Measurements from ENCODE around the gene SUFU.

The SUFU gene

GRCh38 chr10:102593804-102594079 is 90.0 kb downstream of the SUFU start:
- no peak for TF ChIP-seq CTCF (IDR thresholded peaks at IDR 0.05; ENCODE audit: insufficient read depth, low read length, poor library complexity, severe bottlenecking)
- H3K4me3 ChIP-seq (replicated peaks; ENCODE audit: low read depth, low read length) = no peak overlapping the region
- no peak for DNase-seq (ENCODE audit: extremely low read depth, insufficient read length)

GRCh38 chr10:102595293-102595692 is 91.5 kb downstream of the SUFU start:
- Histone ChIP-seq H3K4me3 (replicated peaks; ENCODE audit: low read depth, low read length) (no peak overlapping the region), H3K27me3 (replicated peaks; ENCODE audit: control insufficient read depth, insufficient read depth, low read length) (no peaks in the 10 kb centered on the region), H3K36me3 (ENCODE audit: control insufficient read depth, insufficient read depth, low read length) (no peaks in the 10 kb centered on the region; the same call in none of the 2 replicates)
- no peak for DNase-seq (ENCODE audit: extremely low read depth, insufficient read length)
- no peak for TF ChIP-seq CTCF (IDR thresholded peaks at IDR 0.05; ENCODE audit: insufficient read depth, low read length, poor library complexity, severe bottlenecking)

More at GRCh38 chr10:102593804-102594079, 90.0 kb downstream of the SUFU start:
- Histone ChIP-seq H3K36me3 (ENCODE audit: control insufficient read depth, insufficient read depth, low read length) (no peaks in the 10 kb centered on the region; the same call in none of the 2 replicates), H3K27me3 (replicated peaks; ENCODE audit: control insufficient read depth, insufficient read depth, low read length) (no peaks in the 10 kb centered on the region)

GRCh38 chr10:102595897-102596296 is 92.1 kb downstream of the SUFU start:
- no peak for TF ChIP-seq CTCF (IDR thresholded peaks at IDR 0.05; ENCODE audit: insufficient read depth, low read length, poor library complexity, severe bottlenecking)
- no peak for DNase-seq (ENCODE audit: extremely low read depth, insufficient read length)
- Histone ChIP-seq H3K27me3 (replicated peaks; ENCODE audit: control insufficient read depth, insufficient read depth, low read length) (no peaks in the 10 kb centered on the region), H3K4me3 (replicated peaks; ENCODE audit: low read depth, low read length) (no peak overlapping the region), H3K36me3 (ENCODE audit: control insufficient read depth, insufficient read depth, low read length) (no peaks in the 10 kb centered on the region; the same call in none of the 2 replicates)

- no peaks in the 10 kb centered on the region; the same call in none of the 2 replicates for H3K36me3 ChIP-seq (ENCODE audit: control insufficient read depth, insufficient read depth, low read length)
- no peak for DNase-seq (ENCODE audit: extremely low read depth, insufficient read length)
- H3K4me3 ChIP-seq (replicated peaks; ENCODE audit: low read depth, low read length) = no peak overlapping the region
- H3K27me3 ChIP-seq (replicated peaks; ENCODE audit: control insufficient read depth, insufficient read depth, low read length) = no peaks in the 10 kb centered on the region
- TF ChIP-seq CTCF (IDR thresholded peaks at IDR 0.05; ENCODE audit: insufficient read depth, low read length, poor library complexity, severe bottlenecking) = peak; percentile 93
These were observed 92.8 kb downstream of the SUFU start for GRCh38 chr10:102596506-102596971.

GRCh38 chr10:102597131-102597991 is 93.6 kb downstream of the SUFU start:
- H3K36me3 ChIP-seq (ENCODE audit: control insufficient read depth, insufficient read depth, low read length) = no peaks in the 10 kb centered on the region; the same call in none of the 2 replicates
- no peak for DNase-seq (ENCODE audit: extremely low read depth, insufficient read length)

More at GRCh38 chr10:102597131-102597991, 93.6 kb downstream of the SUFU start:
- no peak for TF ChIP-seq CTCF (IDR thresholded peaks at IDR 0.05; ENCODE audit: insufficient read depth, low read length, poor library complexity, severe bottlenecking)
- Histone ChIP-seq H3K27me3 (replicated peaks; ENCODE audit: control insufficient read depth, insufficient read depth, low read length) (no peaks in the 10 kb centered on the region), H3K4me3 (replicated peaks; ENCODE audit: low read depth, low read length) (no peak overlapping the region)
